GM13977 (cell line): ENCODE results near the gene CDH2.

Experiments
- DNase-seq: peaks from one replicate; pipeline ENCODE4 v3.0.0; 2012; ENCODE audit warnings: low spot score
- CTCF ChIP-seq: IDR thresholded peaks from 2 replicates; pipeline ENCODE4 v1.5.1; 2012; ENCODE audit warnings: mild to moderate bottlenecking, control low read depth; ENCODE audit not compliant: insufficient read depth; ENCODE audit errors: extremely low read depth, missing control alignments
- in situ Hi-C: fragments of 300-500 bp; cut with MboI; formaldehyde crosslinking; loops from one replicate; pipeline ENCODE4 v1.12.0; 2022; ENCODE audit warnings: low sequenced_read_pairs, low pct_unique_long_range_greater_than_20kb, mixed read lengths, inconsistent platforms; ENCODE audit not compliant: unreplicated experiment

CDH2 gene

GRCh38 chr18:28176948-28177827 lies at the start of gene CDH2:
TSS of gene CDH2 (minus strand) at chr18:28177130. CDS start at chr18:28177022, 108 bp downstream.
- TF ChIP-seq CTCF: peak; percentile 3
- in situ Hi-C loops: no loop called here
- DNase-seq: peak; percentile 65

- TF ChIP-seq CTCF: no peak
- in situ Hi-C loops: no loop called here
- DNase-seq: no peak
Observed at GRCh38 chr18:28212060-28212459, 35.1 kb upstream of the CDH2 start.

GRCh38 chr18:28208712-28209265 lies 31.9 kb upstream of the CDH2 start:
- DNase-seq: no peak
- TF ChIP-seq CTCF: no peak
- in situ Hi-C loops: no loop called here

GRCh38 chr18:28208268-28208667 lies 31.3 kb upstream of the CDH2 start:
- no peak for DNase-seq
- no peak for TF ChIP-seq CTCF
- in situ Hi-C loops: no loop called here

- in situ Hi-C loops: no loop called here
- DNase-seq: no peak
- TF ChIP-seq CTCF: no peak
Observed at GRCh38 chr18:28204154-28204553, 27.2 kb upstream of the CDH2 start.

GRCh38 chr18:28201056-28201455 lies 24.1 kb upstream of the CDH2 start:
- in situ Hi-C loops: no loop called here
- DNase-seq: no peak
- TF ChIP-seq CTCF: no peak
